GM21447 (cell line): Measurements from ENCODE around the gene LRRC26.

Experiments used
- ATAC-seq: cut with Tn5 transposase; IDR thresholded peaks from one replicate; pipeline ENCODE4 v1.9.1; 2021; ENCODE audit not compliant: unreplicated experiment

LRRC26 gene

DNA sequence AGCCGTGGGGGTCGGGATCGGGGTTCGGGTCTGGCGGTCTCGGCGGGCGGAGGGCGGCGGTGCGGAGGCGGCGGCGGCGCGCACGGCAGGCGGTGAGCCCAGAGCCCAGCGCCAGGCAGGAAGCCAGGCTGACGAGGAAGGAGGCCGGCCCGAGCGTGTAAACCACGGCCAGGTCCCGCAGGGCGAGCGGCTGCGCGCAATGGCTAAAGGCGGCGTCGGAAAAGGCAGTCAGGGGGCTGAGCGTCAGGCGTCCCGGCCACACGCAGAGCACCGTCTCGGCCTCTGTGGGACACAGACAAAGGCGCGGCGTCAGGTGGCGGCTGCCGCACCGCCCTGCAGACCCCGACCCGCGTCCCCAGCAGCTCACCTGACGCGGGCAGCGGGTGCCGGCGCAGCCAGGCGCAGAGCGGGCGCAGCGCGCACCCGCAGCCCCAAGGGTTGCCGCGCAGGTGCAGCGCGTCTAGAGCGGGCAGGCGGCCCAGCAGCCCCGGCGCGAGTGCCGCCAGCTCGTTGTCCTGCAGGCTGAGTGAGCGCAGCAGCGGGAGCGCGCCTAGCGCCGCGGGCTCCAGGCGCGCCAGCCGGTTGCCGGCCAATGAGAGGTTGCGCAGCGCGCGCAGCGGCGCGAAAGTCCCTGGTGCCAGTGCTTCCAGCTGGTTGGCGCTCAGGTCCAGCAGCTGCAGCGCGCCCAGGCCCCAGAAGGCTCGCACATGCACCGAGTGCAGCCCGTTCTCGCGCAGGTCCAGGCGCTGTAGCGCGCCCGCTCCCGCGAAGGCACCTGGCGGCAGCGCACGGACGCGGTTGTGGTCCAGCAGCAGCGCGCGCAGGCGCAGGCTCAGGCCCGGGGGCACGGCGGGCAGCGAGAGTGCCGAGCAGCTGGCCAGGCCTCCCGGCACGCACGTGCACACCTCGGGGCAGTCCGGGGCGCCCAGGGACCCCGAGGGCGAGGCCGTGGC is 671 bp downstream of the LRRC26 start:
- no peak for ATAC-seq

DNA sequence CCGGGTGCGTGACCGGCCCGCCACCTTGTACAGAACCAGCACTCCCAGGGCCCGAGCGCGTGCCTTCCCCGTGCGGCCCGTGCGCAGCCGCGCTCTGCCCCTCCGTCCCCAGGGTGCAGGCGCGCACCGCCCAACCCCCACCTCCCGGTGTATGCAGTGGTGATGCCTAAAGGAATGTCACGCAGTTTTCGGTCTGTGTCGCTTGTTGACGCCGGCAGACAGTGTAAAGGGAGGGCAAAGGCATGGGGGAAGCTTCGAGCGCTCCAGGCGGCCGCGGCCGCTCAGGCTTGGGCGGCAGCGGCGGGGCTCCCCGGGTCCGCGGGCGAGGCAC is 1.3 kb downstream of the LRRC26 start:
- ATAC-seq: no peak

DNA sequence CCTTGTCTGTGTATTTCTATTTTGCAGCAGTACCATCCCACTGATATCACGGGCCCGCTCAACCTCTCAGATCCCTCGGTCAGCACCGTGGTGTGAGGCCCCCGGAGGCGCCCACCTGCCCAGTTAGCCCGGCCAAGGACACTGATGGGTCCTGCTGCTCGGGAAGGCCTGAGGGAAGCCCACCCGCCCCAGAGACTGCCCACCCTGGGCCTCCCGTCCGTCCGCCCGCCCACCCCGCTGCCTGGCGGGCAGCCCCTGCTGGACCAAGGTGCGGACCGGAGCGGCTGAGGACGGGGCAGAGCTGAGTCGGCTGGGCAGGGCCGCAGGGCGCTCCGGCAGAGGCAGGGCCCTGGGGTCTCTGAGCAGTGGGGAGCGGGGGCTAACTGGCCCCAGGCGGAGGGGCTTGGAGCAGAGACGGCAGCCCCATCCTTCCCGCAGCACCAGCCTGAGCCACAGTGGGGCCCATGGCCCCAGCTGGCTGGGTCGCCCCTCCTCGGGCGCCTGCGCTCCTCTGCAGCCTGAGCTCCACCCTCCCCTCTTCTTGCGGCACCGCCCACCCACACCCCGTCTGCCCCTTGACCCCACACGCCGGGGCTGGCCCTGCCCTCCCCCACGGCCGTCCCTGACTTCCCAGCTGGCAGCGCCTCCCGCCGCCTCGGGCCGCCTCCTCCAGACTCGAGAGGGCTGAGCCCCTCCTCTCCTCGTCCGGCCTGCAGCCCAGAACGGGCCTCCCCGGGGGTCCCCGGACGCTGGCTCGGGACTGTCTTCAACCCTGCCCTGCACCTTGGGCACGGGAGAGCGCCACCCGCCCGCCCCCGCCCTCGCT is 1.9 kb downstream of the LRRC26 start:
- no peak for ATAC-seq

DNA sequence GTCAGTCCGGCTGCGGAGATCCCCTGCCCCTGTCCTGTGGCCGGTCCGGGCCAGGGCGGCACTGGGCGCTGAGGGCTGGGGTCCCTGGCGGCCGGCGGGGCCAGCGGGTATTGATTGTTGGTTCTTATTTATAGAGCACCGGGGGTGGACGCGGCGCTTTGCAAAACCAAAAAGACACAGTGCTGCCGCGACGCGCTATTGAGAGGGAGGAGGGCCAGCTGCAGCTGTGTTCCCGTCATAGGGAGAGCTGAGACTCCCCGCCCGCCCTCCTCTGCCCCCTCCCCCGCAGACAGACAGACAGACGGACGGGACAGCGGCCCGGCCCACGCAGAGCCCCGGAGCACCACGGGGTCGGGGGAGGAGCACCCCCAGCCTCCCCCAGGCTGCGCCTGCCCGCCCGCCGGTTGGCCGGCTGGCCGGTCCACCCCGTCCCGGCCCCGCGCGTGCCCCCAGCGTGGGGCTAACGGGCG is 2.5 kb downstream of the LRRC26 start:
- no peak for ATAC-seq

DNA sequence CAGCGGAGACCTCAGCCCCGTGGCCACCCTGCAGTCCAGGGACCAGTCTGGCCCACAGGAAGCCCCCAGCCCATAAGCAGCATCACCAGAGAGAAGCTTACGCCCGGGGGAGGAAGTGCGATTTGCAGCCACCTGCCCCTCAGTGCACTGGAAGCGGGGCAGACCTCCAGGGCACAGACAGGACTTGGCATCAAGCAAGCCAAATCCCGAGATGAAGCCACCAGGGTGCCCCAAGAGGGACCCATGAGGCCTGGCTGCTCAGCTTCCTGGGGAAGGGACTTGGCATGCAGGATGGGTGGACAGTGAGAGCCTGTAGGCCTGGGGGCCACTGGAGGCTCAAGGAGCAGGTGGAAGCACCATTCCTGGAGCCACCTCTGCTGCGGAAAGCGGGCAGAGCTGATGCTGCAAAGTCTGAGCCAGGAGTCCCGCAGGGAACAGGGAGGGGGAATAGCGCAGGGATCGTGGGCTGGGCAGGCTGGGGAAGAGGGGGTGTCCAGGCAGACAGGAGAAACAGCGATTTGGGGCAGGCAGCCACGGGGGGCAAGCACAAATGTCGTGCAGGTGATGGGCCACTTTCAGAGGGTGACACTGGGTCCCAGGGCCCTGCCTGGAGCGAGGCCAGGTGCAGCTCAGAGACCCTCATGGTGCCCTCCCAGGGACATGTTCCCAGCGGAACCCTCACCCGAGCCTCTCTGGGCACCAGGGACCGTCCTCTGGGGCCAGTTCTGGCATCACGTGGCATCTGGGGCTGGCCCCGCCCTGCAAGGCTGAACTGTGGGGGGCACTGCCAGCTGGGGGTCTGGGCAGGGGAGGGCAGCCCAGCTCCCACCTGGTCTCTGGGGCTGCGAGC is 3.2 kb downstream of the LRRC26 start:
- no peak for ATAC-seq

DNA sequence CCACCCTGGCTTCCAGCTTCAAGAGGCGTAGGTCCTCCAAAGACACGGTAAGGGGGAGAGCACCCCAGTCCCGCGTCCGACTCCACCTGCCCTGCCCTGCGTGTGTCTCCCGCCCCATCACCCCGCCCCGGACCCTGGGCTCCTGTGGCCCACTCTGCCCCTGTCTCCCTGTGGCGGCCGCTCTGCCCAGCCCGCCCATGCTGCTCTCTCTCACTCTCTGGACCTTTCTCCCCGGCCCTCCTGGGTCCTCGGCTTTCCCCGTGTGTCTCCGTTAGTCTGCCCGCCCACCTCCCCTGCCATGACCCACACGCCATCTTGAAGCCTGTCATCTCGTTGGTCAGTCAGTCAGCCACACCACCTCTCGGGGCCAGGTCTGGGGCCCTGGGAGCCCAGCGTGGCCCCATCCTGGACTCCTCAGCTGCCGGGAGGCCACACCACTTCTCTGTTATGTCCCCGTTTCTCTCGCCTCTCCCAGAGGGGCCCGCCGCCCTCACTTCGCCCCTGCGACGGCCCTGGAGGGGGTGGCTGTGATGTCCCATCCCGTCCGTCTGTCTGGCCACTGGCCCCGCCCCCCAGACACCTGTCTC is 4.5 kb downstream of the LRRC26 start:
- ATAC-seq: no peak

DNA sequence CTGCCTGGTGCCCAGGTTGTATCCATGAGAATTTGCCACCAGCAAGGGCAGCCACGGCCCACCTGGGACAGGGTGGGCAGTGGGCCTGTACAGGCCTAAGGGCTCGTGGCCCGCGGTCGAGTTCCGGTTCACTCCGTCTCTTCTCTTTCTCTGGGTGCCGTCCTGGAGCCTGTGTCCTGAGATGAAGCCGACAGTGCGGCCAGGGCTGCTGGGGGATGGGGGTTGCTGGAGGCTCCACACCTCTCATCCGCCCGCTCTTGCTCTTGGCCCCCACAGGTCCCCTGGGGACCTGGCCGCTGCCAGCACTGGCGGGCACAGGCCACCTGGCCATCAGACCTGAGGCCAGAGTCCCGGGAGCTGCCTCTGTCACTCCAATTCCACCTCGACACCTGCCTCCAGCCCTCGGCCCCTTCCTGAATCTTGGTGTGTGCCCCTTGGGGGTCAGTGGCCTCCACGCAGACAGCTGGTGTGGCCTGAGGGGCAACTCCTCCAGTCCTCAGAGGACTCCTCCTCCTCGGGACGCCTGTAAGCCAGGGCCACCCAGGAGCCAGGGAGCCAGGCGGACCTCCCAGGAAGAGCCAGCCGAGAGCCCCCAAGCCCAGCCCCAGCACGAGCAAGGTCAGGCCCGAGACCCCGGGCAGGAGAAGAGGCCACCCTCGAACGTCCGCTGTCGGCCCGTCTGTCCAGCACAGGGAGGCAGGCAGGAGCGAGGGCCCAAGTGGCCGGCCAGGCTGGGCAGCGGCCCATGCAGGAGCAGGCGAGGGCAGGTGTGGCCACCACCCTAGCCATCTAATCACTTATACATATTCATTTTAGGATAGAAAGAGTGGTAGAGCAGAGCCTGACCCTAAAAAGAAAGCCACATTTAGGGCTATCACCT is 5.2 kb downstream of the LRRC26 start:
- no peak for ATAC-seq

DNA sequence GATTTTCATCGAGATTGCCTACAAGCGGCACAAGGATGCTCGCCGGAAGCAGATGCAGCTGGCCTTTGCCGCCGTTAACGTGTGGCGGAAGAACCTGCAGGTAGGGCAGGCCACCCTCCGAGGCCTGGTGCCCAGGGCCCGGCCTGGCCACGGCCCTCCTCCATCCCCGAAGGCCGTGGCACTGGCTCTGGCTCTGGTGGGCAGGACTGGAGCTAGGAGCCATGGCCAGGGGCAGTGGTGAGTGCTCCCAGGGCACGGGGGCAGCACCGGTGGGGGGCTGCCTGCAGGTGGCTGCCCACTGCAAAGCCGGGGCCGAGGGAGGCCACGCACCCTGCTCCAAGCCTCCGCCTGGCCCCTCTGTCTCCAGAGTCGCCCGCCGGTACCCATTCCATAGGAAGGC is 6.0 kb downstream of the LRRC26 start:
- ATAC-seq: no peak

DNA sequence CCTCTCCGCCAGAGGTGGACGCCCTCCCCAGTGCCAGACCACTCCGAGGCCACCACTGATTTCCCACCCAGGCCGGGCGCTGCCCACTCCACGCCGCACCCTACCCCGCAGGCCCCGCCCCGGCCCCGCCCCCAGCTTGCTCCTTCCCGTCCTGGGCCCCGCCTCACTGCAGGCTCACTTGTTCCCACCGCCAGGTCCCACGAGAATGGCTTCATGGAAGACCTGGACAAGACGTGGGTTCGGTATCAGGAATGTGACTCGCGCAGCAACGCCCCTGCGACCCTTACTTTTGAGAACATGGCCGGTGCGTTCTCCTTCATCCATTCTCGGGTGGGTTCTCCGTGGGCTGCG is 6.5 kb downstream of the LRRC26 start:
- no peak for ATAC-seq

DNA sequence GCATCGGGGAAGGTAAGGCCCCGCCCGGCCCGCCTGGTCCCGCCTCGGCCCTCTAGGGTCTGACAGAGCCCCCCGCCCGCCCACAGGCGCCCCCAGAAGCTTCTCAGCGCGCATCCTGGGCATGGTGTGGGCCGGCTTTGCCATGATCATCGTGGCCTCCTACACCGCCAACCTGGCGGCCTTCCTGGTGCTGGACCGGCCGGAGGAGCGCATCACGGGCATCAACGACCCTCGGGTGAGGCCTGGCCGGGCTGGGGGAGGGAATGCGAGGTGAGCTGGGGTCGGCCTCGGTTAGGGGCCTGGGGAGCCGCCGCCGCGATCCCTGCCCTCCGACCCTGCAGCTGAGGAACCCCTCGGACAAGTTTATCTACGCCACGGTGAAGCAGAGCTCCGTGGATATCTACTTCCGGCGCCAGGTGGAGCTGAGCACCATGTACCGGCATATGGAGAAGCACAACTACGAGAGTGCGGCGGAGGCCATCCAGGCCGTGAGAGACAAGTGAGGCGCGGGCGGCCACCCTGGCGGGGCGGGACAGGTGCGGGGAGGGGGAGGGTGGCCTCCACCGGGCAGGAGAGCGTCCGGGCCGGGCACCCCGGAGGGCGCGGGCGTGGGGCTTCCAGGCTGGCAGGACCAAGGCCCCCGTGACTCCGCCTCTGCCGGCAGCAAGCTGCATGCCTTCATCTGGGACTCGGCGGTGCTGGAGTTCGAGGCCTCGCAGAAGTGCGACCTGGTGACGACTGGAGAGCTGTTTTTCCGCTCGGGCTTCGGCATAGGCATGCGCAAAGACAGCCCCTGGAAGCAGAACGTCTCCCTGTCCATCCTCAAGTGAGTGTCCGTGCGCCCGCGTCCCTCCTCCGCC is 7.1 kb downstream of the LRRC26 start:
- no peak for ATAC-seq

DNA sequence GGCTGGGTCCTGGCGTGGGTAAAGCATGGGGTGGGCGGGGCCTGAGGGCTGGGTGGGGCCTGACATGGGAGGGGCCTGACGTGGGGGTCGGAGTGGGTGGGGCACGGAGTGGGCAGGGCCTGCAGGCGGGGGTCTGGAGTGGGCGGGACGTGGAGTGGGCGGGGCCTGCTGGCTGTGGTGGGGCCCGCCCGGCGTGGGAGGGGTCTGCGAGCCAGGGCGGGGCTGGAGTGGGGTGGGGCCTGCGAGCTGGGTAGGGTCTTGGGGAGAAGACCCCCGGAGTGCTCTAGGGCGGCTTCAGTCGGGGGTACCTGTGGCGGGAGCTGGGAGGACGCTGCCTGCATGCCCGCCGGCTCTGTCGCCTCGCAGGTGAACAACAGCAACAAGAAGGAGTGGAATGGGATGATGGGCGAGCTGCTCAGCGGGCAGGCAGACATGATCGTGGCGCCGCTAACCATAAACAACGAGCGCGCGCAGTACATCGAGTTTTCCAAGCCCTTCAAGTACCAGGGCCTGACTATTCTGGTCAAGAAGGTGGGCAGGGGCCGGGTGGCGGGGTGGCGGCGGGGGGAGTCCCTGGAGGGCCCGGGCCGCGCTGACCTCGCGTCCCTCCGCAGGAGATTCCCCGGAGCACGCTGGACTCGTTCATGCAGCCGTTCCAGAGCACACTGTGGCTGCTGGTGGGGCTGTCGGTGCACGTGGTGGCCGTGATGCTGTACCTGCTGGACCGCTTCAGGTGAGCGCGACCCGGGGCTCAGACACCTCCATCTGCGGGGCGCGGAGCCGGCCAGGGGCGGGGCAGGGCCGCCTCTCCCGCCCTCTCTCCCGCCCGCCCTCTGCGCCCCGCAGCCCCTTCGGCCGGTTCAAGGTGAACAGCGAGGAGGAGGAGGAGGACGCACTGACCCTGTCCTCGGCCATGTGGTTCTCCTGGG is 8.0 kb downstream of the LRRC26 start:
- ATAC-seq: no peak

DNA sequence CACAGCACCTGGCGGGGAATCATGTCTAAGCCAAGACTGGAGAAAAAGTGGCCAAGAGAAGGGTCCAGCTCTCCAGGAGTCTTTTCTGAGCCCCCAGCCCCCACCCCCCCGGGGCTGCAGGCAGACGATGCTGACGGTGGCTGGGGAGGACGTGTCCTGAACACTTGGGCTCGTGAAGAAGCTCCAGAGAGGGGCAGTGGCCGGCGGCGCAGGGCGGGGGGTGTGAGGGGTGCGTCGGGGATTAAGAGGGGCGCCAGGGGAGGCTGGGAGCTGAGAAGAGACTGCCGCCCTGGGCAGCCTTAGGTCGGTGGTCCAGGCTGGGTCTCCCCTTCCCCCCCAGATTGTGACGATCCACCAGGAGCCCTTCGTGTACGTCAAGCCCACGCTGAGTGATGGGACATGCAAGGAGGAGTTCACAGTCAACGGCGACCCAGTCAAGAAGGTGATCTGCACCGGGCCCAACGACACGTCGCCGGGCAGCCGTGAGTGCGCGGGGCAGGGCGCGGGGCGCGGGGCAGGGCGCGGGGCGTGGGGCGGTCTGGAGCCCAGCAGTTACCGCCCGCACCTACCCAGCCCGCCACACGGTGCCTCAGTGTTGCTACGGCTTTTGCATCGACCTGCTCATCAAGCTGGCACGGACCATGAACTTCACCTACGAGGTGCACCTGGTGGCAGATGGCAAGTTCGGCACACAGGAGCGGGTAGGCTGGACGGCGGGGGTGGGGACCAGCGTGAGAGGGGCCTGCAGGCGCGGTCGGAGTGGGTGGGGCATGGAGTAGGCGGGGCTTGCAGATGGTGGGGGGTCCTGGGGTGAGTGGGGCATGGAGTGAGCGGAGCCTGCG is 8.9 kb downstream of the LRRC26 start:
- no peak for ATAC-seq

DNA sequence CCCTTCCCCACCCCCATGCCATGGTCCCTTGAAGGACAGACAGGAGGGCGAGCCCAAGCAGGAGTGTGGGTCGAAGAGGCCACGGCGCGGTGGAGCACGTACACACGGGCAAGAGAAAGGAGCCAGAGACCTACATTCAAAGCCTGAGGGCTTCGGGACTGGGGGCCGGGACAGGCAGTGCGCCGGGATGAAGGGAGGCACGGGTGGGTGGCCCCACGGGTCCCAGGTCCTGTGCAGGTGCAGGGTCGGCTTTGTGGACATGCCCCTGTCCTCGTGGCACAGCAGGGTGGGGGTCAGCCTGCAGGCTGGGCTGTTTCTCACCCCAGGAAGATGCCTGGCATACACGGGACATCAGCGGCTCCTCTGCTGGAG is 9.8 kb downstream of the LRRC26 start:
- no peak for ATAC-seq

DNA sequence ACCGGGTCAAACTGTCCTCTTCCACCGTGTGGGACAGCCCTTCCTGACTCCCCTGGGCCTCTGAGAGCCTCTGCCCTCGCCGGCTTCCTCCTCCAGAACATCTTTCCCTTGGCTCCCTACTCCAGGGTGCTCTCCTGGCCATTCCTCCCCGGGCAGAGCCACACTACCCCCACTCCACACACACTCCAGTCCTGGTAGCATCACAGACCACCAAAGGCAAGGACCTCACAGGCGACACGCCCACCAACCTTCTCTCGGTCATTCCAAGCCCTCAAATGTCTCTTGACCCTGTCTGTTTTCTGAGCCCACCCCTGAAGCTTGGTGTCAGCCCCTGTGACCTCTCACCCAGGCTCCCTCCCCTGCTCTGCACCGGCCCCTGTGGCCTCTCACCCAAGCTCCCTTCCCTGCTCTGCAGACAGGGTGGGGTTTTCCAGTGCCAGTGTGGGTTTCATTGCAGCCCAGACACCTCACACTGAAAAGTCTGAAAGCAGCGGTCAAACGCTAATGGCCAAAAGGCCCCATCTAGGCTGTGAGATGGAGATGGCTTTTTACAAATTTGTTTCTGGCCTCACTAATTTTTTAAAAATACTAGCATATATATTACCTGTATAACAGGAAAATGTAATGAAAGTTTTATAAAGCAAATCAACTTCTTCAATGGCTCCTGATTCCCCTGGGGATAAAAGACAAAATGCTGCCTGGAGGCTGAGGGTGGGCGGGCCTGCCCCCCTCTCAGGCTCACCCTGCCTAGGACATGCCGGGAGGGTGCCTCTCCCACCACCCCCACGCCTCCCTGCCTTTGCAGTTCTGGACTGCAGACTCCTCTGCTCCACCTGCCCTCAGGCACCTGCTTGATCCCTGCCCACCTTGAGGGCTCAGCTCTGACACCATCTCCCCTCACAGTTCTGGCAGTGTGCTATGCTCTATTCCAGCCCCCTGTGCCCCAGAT is 10.5 kb downstream of the LRRC26 start:
- ATAC-seq: no peak

DNA sequence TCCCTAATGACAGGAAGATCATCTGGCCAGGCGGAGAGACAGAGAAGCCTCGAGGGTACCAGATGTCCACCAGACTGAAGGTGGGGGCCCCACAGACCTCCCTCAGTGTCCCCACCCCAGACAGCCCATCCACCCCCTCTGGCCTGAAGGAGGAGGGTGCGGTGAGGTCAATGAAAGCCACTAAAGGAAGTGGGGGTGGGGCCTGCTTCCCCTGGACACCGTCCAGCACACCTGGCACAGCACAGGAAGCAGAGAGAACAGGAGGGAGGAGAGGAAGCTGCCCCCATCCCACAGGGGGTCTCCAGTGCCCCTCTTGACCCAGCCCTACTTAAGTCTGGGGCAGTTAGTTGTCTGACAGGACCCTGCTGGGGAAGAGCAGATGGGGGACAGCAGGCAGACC is 11.2 kb downstream of the LRRC26 start:
- ATAC-seq: no peak
